C4-2B (cell line): ENCODE data around the gene OR2Y1.
"Not testable (repeated sequence)": the region's sequence is repeated elsewhere in the genome, so short reads cannot be mapped to it uniquely, and the experiment has no call there.

ENCODE experiments used
- H3K27ac ChIP-seq: fragments of 450-650 bp; 2 replicates; pipeline ENCODE4 v1.5.1; 2017
- CTCF ChIP-seq: fragments of 450-650 bp; conservative IDR thresholded peaks from 2 replicates; pipeline ENCODE4 v1.5.1; 2017; ENCODE audit warnings: mild to moderate bottlenecking
- ZFX ChIP-seq: fragments of 450-650 bp; IDR thresholded peaks from 2 replicates; pipeline ENCODE4 v1.6.1; 2017

The OR2Y1 gene

GRCh38 chr5:180739958-180740357, at the start of gene OR2Y1:
Gene OR2Y1 (minus strand): TSS chr5:180740058. CDS start chr5:180740058, 0 bp downstream.
- TF ChIP-seq CTCF = no peak
- no peak for TF ChIP-seq ZFX

GRCh38 chr5:180788651-180789410, 49.0 kb upstream of the OR2Y1 start:
- not testable (repeated sequence) for H3K27ac ChIP-seq

More at GRCh38 chr5:180739958-180740357, at the start of gene OR2Y1:
- no peak within 1 kb of the TSS for H3K27ac ChIP-seq

GRCh38 chr5:180787711-180788431, 48.0 kb upstream of the OR2Y1 start:
- TF ChIP-seq ZFX (no peak), CTCF (no peak)
- no peak overlapping the region for H3K27ac ChIP-seq

- no peak overlapping the region for H3K27ac ChIP-seq
- TF ChIP-seq ZFX (no peak), CTCF (no peak)
These were observed 46.9 kb upstream of the OR2Y1 start for GRCh38 chr5:180786531-180787398.

GRCh38 chr5:180785794-180786221, 46.0 kb upstream of the OR2Y1 start:
- H3K27ac ChIP-seq = no peak overlapping the region
- TF ChIP-seq ZFX (no peak), CTCF (no peak)

GRCh38 chr5:180785121-180785781, 45.4 kb upstream of the OR2Y1 start:
- TF ChIP-seq ZFX (no peak), CTCF (no peak)
- H3K27ac ChIP-seq = no peak overlapping the region

GRCh38 chr5:180784497-180785097, 44.7 kb upstream of the OR2Y1 start:
- TF ChIP-seq ZFX (no peak), CTCF (peak; percentile 92)
- no peak overlapping the region for H3K27ac ChIP-seq
